HEK293 (cell line): Measurements from ENCODE around the gene TUBB2A.

Experiments
- PATZ1 ChIP-seq: fragments of 450-650 bp; formaldehyde crosslinking; IDR thresholded peaks from 2 replicates; pipeline ENCODE4 v1.5.1; 2016; ENCODE audit warnings: missing biosample characterization, missing genetic modification characterization
- ZBTB21 ChIP-seq: fragments of 450-650 bp; formaldehyde crosslinking; IDR thresholded peaks from 2 replicates; pipeline ENCODE4 v1.5.1; 2017; ENCODE audit warnings: missing biosample characterization, missing genetic modification characterization
- ZBTB8A ChIP-seq: fragments of 450-650 bp; formaldehyde crosslinking; IDR thresholded peaks from 2 replicates; pipeline ENCODE4 v1.5.1; 2016; ENCODE audit warnings: missing biosample characterization, missing genetic modification characterization
- ZNF138 ChIP-seq: fragments of 450-650 bp; formaldehyde crosslinking; IDR thresholded peaks from 2 replicates; pipeline ENCODE4 v1.5.1; 2016; ENCODE audit warnings: missing biosample characterization, missing genetic modification characterization, borderline replicate concordance
- ZNF140 ChIP-seq: fragments of 450-650 bp; formaldehyde crosslinking; IDR thresholded peaks from 2 replicates; pipeline ENCODE4 v1.5.1; 2016; ENCODE audit warnings: missing biosample characterization, missing genetic modification characterization
- ZNF280D ChIP-seq: fragments of 450-650 bp; formaldehyde crosslinking; IDR thresholded peaks from 2 replicates; pipeline ENCODE4 v1.5.1; 2016; ENCODE audit warnings: missing biosample characterization, missing genetic modification characterization
- ZNF549 ChIP-seq: fragments of 450-650 bp; IDR thresholded peaks from 2 replicates; pipeline ENCODE4 v1.5.1; 2018; ENCODE audit warnings: missing biosample characterization, missing genetic modification characterization, mild to moderate bottlenecking, inconsistent platforms, moderate library complexity
- ZSCAN16 ChIP-seq: fragments of 450-650 bp; formaldehyde crosslinking; IDR thresholded peaks from 2 replicates; pipeline ENCODE4 v1.5.1; 2016; ENCODE audit warnings: missing biosample characterization, missing genetic modification characterization
- TF ChIP-seq, protein P1 (sequence below): fragments of 450-650 bp; formaldehyde crosslinking; IDR thresholded peaks from 2 replicates; pipeline ENCODE4 v1.5.1; 2016; ENCODE audit warnings: missing biosample characterization, missing genetic modification characterization
- TF ChIP-seq, protein P2 (sequence below): fragments of 450-650 bp; formaldehyde crosslinking; IDR thresholded peaks from 2 replicates; pipeline ENCODE4 v1.5.1; 2017; ENCODE audit warnings: missing biosample characterization, missing genetic modification characterization
- TF ChIP-seq, protein P3 (sequence below): fragments of 450-650 bp; formaldehyde crosslinking; IDR thresholded peaks from 2 replicates; pipeline ENCODE4 v1.5.1; 2016; ENCODE audit warnings: missing biosample characterization, missing genetic modification characterization
- TF ChIP-seq, protein P4 (sequence below): fragments of 450-650 bp; formaldehyde crosslinking; IDR thresholded peaks from 2 replicates; pipeline ENCODE4 v1.5.1; 2016; ENCODE audit warnings: missing biosample characterization, missing genetic modification characterization, low read depth

- TF ChIP-seq, protein P1, sequence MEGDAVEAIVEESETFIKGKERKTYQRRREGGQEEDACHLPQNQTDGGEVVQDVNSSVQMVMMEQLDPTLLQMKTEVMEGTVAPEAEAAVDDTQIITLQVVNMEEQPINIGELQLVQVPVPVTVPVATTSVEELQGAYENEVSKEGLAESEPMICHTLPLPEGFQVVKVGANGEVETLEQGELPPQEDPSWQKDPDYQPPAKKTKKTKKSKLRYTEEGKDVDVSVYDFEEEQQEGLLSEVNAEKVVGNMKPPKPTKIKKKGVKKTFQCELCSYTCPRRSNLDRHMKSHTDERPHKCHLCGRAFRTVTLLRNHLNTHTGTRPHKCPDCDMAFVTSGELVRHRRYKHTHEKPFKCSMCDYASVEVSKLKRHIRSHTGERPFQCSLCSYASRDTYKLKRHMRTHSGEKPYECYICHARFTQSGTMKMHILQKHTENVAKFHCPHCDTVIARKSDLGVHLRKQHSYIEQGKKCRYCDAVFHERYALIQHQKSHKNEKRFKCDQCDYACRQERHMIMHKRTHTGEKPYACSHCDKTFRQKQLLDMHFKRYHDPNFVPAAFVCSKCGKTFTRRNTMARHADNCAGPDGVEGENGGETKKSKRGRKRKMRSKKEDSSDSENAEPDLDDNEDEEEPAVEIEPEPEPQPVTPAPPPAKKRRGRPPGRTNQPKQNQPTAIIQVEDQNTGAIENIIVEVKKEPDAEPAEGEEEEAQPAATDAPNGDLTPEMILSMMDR: no peak
- TF ChIP-seq, protein P2, sequence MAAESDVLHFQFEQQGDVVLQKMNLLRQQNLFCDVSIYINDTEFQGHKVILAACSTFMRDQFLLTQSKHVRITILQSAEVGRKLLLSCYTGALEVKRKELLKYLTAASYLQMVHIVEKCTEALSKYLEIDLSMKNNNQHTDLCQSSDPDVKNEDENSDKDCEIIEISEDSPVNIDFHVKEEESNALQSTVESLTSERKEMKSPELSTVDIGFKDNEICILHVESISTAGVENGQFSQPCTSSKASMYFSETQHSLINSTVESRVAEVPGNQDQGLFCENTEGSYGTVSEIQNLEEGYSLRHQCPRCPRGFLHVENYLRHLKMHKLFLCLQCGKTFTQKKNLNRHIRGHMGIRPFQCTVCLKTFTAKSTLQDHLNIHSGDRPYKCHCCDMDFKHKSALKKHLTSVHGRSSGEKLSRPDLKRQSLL: no peak
- TF ChIP-seq ZSCAN16 (tag by site-specific recombination): no peak
- TF ChIP-seq PATZ1 (tag by site-specific recombination): no peak
- TF ChIP-seq ZNF138: no peak
- no peak for TF ChIP-seq ZNF549 (tag by site-specific recombination)
- TF ChIP-seq ZBTB8A (tag by site-specific recombination): no peak
- TF ChIP-seq, protein P3, sequence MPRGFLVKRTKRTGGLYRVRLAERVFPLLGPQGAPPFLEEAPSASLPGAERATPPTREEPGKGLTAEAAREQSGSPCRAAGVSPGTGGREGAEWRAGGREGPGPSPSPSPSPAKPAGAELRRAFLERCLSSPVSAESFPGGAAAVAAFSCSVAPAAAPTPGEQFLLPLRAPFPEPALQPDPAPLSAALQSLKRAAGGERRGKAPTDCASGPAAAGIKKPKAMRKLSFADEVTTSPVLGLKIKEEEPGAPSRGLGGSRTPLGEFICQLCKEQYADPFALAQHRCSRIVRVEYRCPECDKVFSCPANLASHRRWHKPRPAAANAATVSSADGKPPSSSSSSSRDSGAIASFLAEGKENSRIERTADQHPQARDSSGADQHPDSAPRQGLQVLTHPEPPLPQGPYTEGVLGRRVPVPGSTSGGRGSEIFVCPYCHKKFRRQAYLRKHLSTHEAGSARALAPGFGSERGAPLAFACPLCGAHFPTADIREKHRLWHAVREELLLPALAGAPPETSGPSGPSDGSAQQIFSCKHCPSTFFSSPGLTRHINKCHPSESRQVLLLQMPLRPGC (tag by site-specific recombination): no peak
- no peak for TF ChIP-seq ZNF280D
- no peak for TF ChIP-seq ZBTB21 (tag by site-specific recombination)
- TF ChIP-seq ZNF140: no peak
- TF ChIP-seq, protein P4, sequence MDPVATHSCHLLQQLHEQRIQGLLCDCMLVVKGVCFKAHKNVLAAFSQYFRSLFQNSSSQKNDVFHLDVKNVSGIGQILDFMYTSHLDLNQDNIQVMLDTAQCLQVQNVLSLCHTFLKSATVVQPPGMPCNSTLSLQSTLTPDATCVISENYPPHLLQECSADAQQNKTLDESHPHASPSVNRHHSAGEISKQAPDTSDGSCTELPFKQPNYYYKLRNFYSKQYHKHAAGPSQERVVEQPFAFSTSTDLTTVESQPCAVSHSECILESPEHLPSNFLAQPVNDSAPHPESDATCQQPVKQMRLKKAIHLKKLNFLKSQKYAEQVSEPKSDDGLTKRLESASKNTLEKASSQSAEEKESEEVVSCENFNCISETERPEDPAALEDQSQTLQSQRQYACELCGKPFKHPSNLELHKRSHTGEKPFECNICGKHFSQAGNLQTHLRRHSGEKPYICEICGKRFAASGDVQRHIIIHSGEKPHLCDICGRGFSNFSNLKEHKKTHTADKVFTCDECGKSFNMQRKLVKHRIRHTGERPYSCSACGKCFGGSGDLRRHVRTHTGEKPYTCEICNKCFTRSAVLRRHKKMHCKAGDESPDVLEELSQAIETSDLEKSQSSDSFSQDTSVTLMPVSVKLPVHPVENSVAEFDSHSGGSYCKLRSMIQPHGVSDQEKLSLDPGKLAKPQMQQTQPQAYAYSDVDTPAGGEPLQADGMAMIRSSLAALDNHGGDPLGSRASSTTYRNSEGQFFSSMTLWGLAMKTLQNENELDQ (tag by site-specific recombination): no peak
Observed at GRCh38 chr6:3114377-3114776, 43.0 kb downstream of the TUBB2A start.
